Fibroblast of lung (primary cell): Measurements from ENCODE around the gene TEC. TPM values are rescaled to one million over a fixed set of nuclear protein-coding genes. Genes with fewer than 3 reads are reported as not detected.
A peak's percentile ranks its signal among the peaks of the same experiment; 100 is the strongest.

Experiments used
- DNase-seq, 2 donors: peaks; one replicate each; pipeline versions ENCODE4 v3.0.0 to v3.0.0-alpha.2; 2010; ENCODE audit warnings: low read depth in 2 of 2
- H2AFZ ChIP-seq: 2 replicates; pipeline ENCODE4 v1.5.1; 2012; ENCODE audit warnings: low read length, control low read depth, inconsistent platforms
- H3K27ac ChIP-seq: 2 replicates; pipeline ENCODE4 v1.5.1; 2011; ENCODE audit warnings: low read length, control low read depth; ENCODE audit not compliant: insufficient read depth
- H3K27me3 ChIP-seq: 2 replicates; pipeline ENCODE4 v1.5.1; 2011; ENCODE audit warnings: mild to moderate bottlenecking, low read length; ENCODE audit not compliant: control insufficient read depth, insufficient read depth
- H3K36me3 ChIP-seq: 2 replicates; pipeline ENCODE4 v1.5.1; 2011; ENCODE audit warnings: low read length; ENCODE audit not compliant: control insufficient read depth, insufficient read depth
- H3K4me1 ChIP-seq: 2 replicates; pipeline ENCODE4 v1.5.1; 2011; ENCODE audit warnings: low read length; ENCODE audit not compliant: control insufficient read depth, insufficient read depth; ENCODE audit errors: extremely low read depth
- H3K4me2 ChIP-seq: 2 replicates; pipeline ENCODE4 v1.5.1; 2011; ENCODE audit warnings: low read length, control low read depth; ENCODE audit not compliant: insufficient read depth; ENCODE audit errors: extremely low read depth
- H3K4me3 ChIP-seq, 4 experiments: fragments of 200-600 bp in 1 of 4; sonication (generic) in 1 of 4; replicated peaks in 1 of 4; 2 replicates each; pipeline ENCODE4 v1.5.1; 2011 to 2016; ENCODE audit warnings: low read length in 4 of 4, low read depth in 3 of 4, mild to moderate bottlenecking in 3 of 4, control low read depth in 2 of 4, inconsistent platforms in 1 of 4, mixed read lengths in 1 of 4; ENCODE audit not compliant: insufficient read depth in 1 of 4; ENCODE audit errors: control extremely low read depth in 1 of 4
- H3K79me2 ChIP-seq: 2 replicates; pipeline ENCODE4 v1.5.1; 2012; ENCODE audit warnings: mild to moderate bottlenecking, low read length, inconsistent platforms; ENCODE audit not compliant: control insufficient read depth, insufficient read depth
- H3K9ac ChIP-seq: 2 replicates; pipeline ENCODE4 v1.5.1; 2011; ENCODE audit warnings: mild to moderate bottlenecking, low read length, control low read depth; ENCODE audit not compliant: insufficient read depth
- H3K9me3 ChIP-seq: 2 replicates; pipeline ENCODE4 v1.5.1; 2012; ENCODE audit warnings: low read depth, low read length; ENCODE audit not compliant: control insufficient read depth, insufficient read depth
- H4K20me1 ChIP-seq: 2 replicates; pipeline ENCODE4 v1.5.1; 2011; ENCODE audit warnings: low read length; ENCODE audit not compliant: control insufficient read depth, insufficient read depth; ENCODE audit errors: extremely low read depth
- CTCF ChIP-seq, 2 donors: IDR thresholded peaks in 1 of 2; conservative IDR thresholded peaks in 1 of 2; 1 replicate in 1 of 2; 2 replicates in 1 of 2; pipeline ENCODE4 v1.5.1; 2011 to 2012; ENCODE audit warnings: low read length in 2 of 2, control low read depth in 1 of 2, inconsistent platforms in 1 of 2, low read depth in 1 of 2, mild to moderate bottlenecking in 1 of 2
- EZH2 ChIP-seq: IDR thresholded peaks from 2 replicates; pipeline ENCODE4 v1.5.1; 2012; ENCODE audit warnings: low read length, control low read depth, mild to moderate bottlenecking; ENCODE audit errors: missing control alignments
- polyA plus RNA-seq, 2 donors: library from polyadenylated mRNA; depleted of rRNA in 1 of 2; stranded (reverse) in 1 of 2; unstranded in 1 of 2; fragments of >200 nt; gene quantifications; 2 replicates each; pipeline ENCODE4 v1.2.1, GENCODE V29; 2011 to 2012; ENCODE audit warnings: missing spikeins in 1 of 2
- total RNA-seq: library from RNA; depleted of rRNA; stranded (reverse); fragments of >200 nt; gene quantifications from 2 replicates; pipeline ENCODE4 v1.2.1, GENCODE V29; 2014

Gene TEC
- total and polyA plus RNA-seq, 2 donors (not counting 1 experiment from before 2014, with no cell fraction given): 0.79 to 5.3 TPM

GRCh38 chr4:48100256-48100655 lies 169.4 kb downstream of the TEC start:
- H3K4me2 ChIP-seq: no peak overlapping the region
- H4K20me1 ChIP-seq: no peaks in the 10 kb centered on the region
- no peaks in the 10 kb centered on the region for H3K79me2 ChIP-seq
- no peaks in the 10 kb centered on the region for H3K9me3 ChIP-seq
- no peak overlapping the region for H3K27ac ChIP-seq
- H3K4me1 ChIP-seq: no peaks in the 10 kb centered on the region
- H3K27me3 ChIP-seq: no peaks in the 10 kb centered on the region
- no peak overlapping the region for H2AFZ ChIP-seq
- H3K36me3 ChIP-seq: no peaks in the 10 kb centered on the region
- TF ChIP-seq EZH2 (no peak), CTCF (conservative IDR thresholded peaks at IDR 0.05 in 1 of 2, IDR thresholded peaks at IDR 0.05 in 1 of 2; ENCODE audit: low read depth in 1 of 2, low read length in 2 of 2) (no peak)
- H3K9ac ChIP-seq: no peak overlapping the region
- no peak overlapping the region for H3K4me3 ChIP-seq
- no peak for DNase-seq

GRCh38 chr4:48095441-48095840 lies 174.2 kb downstream of the TEC start:
- H3K4me3 ChIP-seq: no peak overlapping the region
- H3K9me3 ChIP-seq: no peaks in the 10 kb centered on the region
- no peaks in the 10 kb centered on the region for H3K27me3 ChIP-seq
- no peak overlapping the region for H2AFZ ChIP-seq
- H3K27ac ChIP-seq: no peak overlapping the region
- H3K79me2 ChIP-seq: no peaks in the 10 kb centered on the region
- no peak overlapping the region for H3K9ac ChIP-seq
- no peak for DNase-seq
- H4K20me1 ChIP-seq: no peaks in the 10 kb centered on the region
- H3K36me3 ChIP-seq: no peaks in the 10 kb centered on the region
- H3K4me1 ChIP-seq: no peaks in the 10 kb centered on the region
- H3K4me2 ChIP-seq: no peak overlapping the region
- TF ChIP-seq EZH2 (no peak), CTCF (conservative IDR thresholded peaks at IDR 0.05 in 1 of 2, IDR thresholded peaks at IDR 0.05 in 1 of 2; ENCODE audit: low read depth in 1 of 2, low read length in 2 of 2) (no peak)

- no peak for TF ChIP-seq EZH2
- TF ChIP-seq CTCF (conservative IDR thresholded peaks at IDR 0.05 in 1 of 2, IDR thresholded peaks at IDR 0.05 in 1 of 2; ENCODE audit: low read depth in 1 of 2, low read length in 2 of 2): no peak
- no peaks in the 10 kb centered on the region for H3K79me2 ChIP-seq
- no peaks in the 10 kb centered on the region for H4K20me1 ChIP-seq
- no peak overlapping the region for H2AFZ ChIP-seq
- H3K9me3 ChIP-seq: no peaks in the 10 kb centered on the region
- peak in 1 of 2 donors; percentile 65 for DNase-seq
- H3K27me3 ChIP-seq: peaks cover 2% of the 10 kb centered on the region
- no peaks in the 10 kb centered on the region for H3K36me3 ChIP-seq
- H3K4me2 ChIP-seq: no peak overlapping the region
- no peak overlapping the region for H3K9ac ChIP-seq
- H3K4me3 ChIP-seq: no peak overlapping the region
- no peaks in the 10 kb centered on the region for H3K4me1 ChIP-seq
- no peak overlapping the region for H3K27ac ChIP-seq
Observed at GRCh38 chr4:48093991-48094416, 175.6 kb downstream of the TEC start.
